Measurements from ENCODE around the gene CILP2.

Gene CILP2

GRCh38 chr19:19528721-19529490, 9.2 kb upstream of the CILP2 start, which contains the start of gene YJEFN3:
Gene YJEFN3, plus strand, starts transcription at chr19:19528911. Its CDS starts 22 bp downstream, at chr19:19528933.
- no peak for DNase-seq (ENCODE audit: low spot score)

GRCh38 chr19:19529783-19530422, 8.2 kb upstream of the CILP2 start:
- no peak for DNase-seq (ENCODE audit: low spot score)

- DNase-seq (ENCODE audit: low spot score) = no peak
Measured at GRCh38 chr19:19530423-19530804, 7.7 kb upstream of the CILP2 start.

- DNase-seq (ENCODE audit: low spot score) = no peak
Measured at GRCh38 chr19:19530889-19531288, 7.2 kb upstream of the CILP2 start.

GRCh38 chr19:19531951-19532805, 5.9 kb upstream of the CILP2 start:
- DNase-seq (ENCODE audit: low spot score) = peak; percentile 53

- no peak for DNase-seq (ENCODE audit: low spot score)
Measured at GRCh38 chr19:19532806-19533701, 5.0 kb upstream of the CILP2 start.

- no peak for DNase-seq (ENCODE audit: low spot score)
Measured at GRCh38 chr19:19533841-19534240, 4.2 kb upstream of the CILP2 start.

- DNase-seq (ENCODE audit: low spot score) = no peak
Measured at GRCh38 chr19:19534556-19535265, 3.4 kb upstream of the CILP2 start.

- DNase-seq (ENCODE audit: low spot score) = no peak
Measured at GRCh38 chr19:19535311-19536191, 2.5 kb upstream of the CILP2 start.

- peak; percentile 25 for DNase-seq (ENCODE audit: low spot score)
Measured at GRCh38 chr19:19537075-19538048, 703 bp upstream of the CILP2 start.

GRCh38 chr19:19538785-19539166, 711 bp downstream of the CILP2 start:
- no peak for DNase-seq (ENCODE audit: low spot score)

- DNase-seq (ENCODE audit: low spot score) = no peak
Measured at GRCh38 chr19:19539698-19540063, 1.6 kb downstream of the CILP2 start.

- peak; percentile 45 for DNase-seq (ENCODE audit: low spot score)
Measured at GRCh38 chr19:19540064-19540714, 2.1 kb downstream of the CILP2 start.

GRCh38 chr19:19540715-19541515, 2.9 kb downstream of the CILP2 start:
- DNase-seq (ENCODE audit: low spot score) = peak; percentile 64

- no peak for DNase-seq (ENCODE audit: low spot score)
Measured at GRCh38 chr19:19541616-19542015, 3.6 kb downstream of the CILP2 start.

- no peak for DNase-seq (ENCODE audit: low spot score)
Measured at GRCh38 chr19:19542507-19542906, 4.4 kb downstream of the CILP2 start.

- DNase-seq (ENCODE audit: low spot score) = no peak
Measured at GRCh38 chr19:19543101-19543500, 5.0 kb downstream of the CILP2 start.
